GM18507 (cell line): ENCODE data around the gene PPP2R2B.

Source experiments
- DNase-seq: peaks from one replicate; pipeline ENCODE4 v3.0.0; 2011; ENCODE audit warnings: low read depth; ENCODE audit not compliant: insufficient read length; ENCODE audit errors: extremely low spot score
- FAIRE-seq: peaks from 2 replicates; lab custom pipeline; 2011; peaks lifted over from hg19 to GRCh38; lab: Jason Lieb, UNC

Gene PPP2R2B

GRCh38 chr5:146541958-146542849, 336.4 kb downstream of the PPP2R2B start:
- DNase-seq: peak; percentile 33
- FAIRE-seq: peak; percentile 74

- DNase-seq (no peak), FAIRE-seq (no peak)
Observed at GRCh38 chr5:146540414-146540813, 338.1 kb downstream of the PPP2R2B start.

- FAIRE-seq: no peak
- DNase-seq: no peak
Observed at GRCh38 chr5:146539973-146540372, 338.6 kb downstream of the PPP2R2B start.

- FAIRE-seq (no peak), DNase-seq (no peak)
Observed at GRCh38 chr5:146538432-146538831, 340.1 kb downstream of the PPP2R2B start.

GRCh38 chr5:146533882-146534281, 344.7 kb downstream of the PPP2R2B start:
- DNase-seq (no peak), FAIRE-seq (no peak)

- peak; percentile 46 for DNase-seq
- peak; percentile 92 for FAIRE-seq
Observed at GRCh38 chr5:146533260-146533857, 345.2 kb downstream of the PPP2R2B start.
